Stimulated activated naive CD8-positive, alpha-beta T cell treated with anti-CD3 and anti-CD28 coated beads, Interleukin-15, Interleukin-2, amounts not matched to agents 100 ng/mL and 50 ng/mL, for 24 hours (primary cell): Measurements from ENCODE around the gene SF3A2.
"Not testable (repeated sequence)": the region's sequence is repeated elsewhere in the genome, so short reads cannot be mapped to it uniquely, and the experiment has no call there.

Experiments
- H3K27ac Mint-ChIP-seq: one replicate; pipeline ENCODE4 v1.8.0; 2021; ENCODE audit warnings: mild to moderate bottlenecking, mixed read lengths
- H3K27me3 Mint-ChIP-seq: one replicate; pipeline ENCODE4 v1.8.0; 2021; ENCODE audit warnings: mixed read lengths
- H3K36me3 Mint-ChIP-seq: one replicate; pipeline ENCODE4 v1.8.0; 2021; ENCODE audit warnings: low read depth, mixed read lengths
- H3K4me1 Mint-ChIP-seq: one replicate; pipeline ENCODE4 v1.8.0; 2021; ENCODE audit warnings: low read depth, mixed read lengths
- H3K4me3 Mint-ChIP-seq: one replicate; pipeline ENCODE4 v1.8.0; 2021; ENCODE audit warnings: mild to moderate bottlenecking, mixed read lengths
- H3K9me3 Mint-ChIP-seq: one replicate; pipeline ENCODE4 v1.8.0; 2021; ENCODE audit warnings: mixed read lengths

Gene SF3A2

DNA sequence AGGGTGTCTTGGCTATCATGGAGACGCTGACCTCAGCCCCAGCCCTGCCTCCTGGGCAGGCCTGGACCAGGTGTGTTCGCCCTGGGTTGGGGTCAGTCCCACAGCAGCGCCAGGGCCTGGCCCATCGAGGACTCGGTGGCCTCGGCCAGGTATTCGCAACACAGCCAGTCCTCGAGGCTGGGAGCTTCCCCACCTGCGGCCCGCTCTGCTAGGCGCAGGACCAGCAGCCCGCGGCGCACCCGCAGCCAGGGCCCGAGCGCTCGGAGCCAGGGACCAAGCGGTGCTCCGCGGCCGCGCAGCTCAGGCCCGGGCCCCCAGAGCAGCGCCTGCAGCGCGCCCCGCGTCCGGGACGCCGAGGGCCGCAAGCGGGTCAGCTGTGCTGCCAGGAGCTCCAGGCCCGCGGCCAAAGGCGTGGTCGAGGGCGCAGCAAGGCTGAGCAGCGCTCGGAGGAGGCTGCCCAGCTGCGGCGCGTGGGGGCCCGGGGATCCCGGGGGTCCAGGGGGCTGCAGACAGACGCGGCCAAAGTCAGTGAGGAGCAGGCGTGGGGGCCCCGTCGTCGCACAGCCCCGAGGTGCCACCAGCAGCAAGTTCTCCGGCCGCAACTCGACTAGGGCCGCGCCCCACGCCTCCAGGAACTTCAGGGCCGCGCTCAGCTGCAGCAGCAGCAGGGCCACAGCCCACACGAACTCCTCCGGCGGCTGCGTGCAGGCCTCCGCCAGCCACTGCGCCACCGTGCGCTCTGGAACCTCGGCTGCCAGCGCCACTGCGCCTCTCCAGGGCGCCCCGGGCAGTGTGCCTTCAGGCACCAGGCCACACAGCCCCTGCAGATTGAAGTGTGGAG lies 39.2 kb downstream of the SF3A2 start:
- peaks cover 30% of the 10 kb centered on the region for H3K4me1 Mint-ChIP-seq

DNA sequence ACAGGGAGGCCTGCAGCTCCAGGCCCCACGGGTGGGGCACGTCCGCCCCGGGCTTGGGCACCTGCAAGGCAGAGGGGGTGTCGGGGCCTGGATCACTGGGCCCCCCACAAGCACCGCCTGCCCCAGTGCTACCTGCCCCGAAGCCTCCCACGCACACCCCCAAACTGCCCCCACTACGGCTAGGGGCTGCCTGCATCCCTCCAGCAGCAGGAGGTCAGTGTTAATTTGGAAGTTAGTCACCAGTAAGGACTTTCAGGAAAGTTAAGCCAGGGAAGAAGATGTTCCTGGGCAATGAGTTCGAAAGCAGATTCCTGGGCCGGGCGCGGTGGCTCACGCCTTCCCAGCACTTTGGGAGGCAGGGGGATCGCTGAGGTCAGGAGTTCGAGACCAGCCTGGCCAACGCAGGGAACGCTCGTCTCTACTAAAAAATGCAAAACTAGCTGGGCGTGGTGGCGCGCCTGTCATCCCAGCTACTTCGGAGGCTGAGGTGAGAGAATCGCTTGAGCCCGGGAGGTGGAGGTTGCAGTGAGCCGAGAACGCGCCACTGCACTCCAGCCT lies 39.9 kb downstream of the SF3A2 start:
- Mint-ChIP-seq H3K4me1 (peaks cover 29% of the 10 kb centered on the region), H3K4me3 (no peak overlapping the region), H3K36me3 (peaks cover 30% of the 10 kb centered on the region), H3K27me3 (no peaks in the 10 kb centered on the region), H3K27ac (no peak overlapping the region), H3K9me3 (no peaks in the 10 kb centered on the region)

More for the DNA sequence above, 39.2 kb downstream of the SF3A2 start:
- Mint-ChIP-seq H3K36me3 (peaks cover 33% of the 10 kb centered on the region), H3K9me3 (no peaks in the 10 kb centered on the region), H3K4me3 (no peak overlapping the region), H3K27me3 (no peaks in the 10 kb centered on the region), H3K27ac (no peak overlapping the region)

DNA sequence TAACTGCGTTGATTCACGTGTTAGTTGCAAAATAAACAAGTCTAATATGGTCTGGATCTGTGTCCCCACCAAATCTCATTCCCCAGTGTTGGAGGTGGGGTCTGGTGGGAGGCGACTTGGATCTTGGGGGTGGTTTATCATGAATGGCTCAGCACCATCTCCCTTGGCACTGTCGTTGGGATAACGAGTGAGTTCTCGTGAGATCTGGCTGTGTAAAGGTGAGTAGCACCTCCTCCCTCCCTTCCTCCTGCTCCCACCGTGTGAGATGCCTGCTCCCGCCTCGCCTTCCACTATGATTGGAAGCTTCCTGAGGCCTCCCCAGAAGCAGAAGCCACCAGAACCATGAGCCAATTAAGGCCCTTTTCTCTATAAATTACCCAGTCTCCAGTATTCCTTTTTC lies 40.5 kb downstream of the SF3A2 start:
- H3K9me3 Mint-ChIP-seq, result no peaks in the 10 kb centered on the region
- peak overlapping the region; percentile 49 for H3K27ac Mint-ChIP-seq
- H3K4me1 Mint-ChIP-seq, result peaks cover 30% of the 10 kb centered on the region
- no peak overlapping the region for H3K4me3 Mint-ChIP-seq
- H3K36me3 Mint-ChIP-seq, result peaks cover 25% of the 10 kb centered on the region
- H3K27me3 Mint-ChIP-seq, result no peaks in the 10 kb centered on the region

DNA sequence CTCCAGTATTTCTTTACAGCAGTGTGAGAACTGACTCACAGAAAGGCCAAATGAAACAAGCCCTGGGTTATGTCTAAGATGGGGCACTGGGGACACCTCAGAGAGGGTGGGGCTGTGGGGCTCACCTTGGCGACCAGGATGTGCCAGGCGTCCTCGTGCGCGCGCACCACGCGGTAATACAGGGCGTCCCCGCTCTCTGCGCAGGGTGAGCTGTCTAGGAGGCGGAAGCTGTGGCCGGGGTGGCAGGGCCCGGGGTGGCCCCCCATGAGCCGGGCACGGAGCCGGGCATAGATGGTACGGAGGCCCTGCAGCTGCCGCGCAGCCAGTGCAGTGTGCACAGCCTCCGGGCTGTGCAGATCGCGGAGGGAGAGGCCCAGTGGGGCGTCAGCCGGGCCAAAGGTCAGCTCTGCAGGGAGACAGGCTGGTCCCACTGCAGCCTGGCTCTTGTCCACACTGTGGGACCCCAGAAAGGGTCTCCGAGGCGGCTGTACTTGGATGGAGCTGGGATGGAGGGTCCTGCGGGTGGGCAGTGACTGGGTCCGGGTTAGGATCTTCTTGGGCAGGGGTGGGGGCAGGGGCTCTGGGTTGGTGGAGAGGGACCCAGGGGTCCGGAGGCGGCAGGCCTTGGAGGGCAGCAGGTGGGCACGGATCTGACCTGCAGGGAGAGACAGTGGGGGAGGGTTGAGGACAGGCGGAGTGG lies 42.0 kb downstream of the SF3A2 start:
- H3K27me3 Mint-ChIP-seq, result no peaks in the 10 kb centered on the region
- peaks cover 29% of the 10 kb centered on the region for H3K4me1 Mint-ChIP-seq
- H3K36me3 Mint-ChIP-seq, result peaks cover 12% of the 10 kb centered on the region
- H3K9me3 Mint-ChIP-seq, result no peaks in the 10 kb centered on the region
- no peak overlapping the region for H3K27ac Mint-ChIP-seq
- no peak overlapping the region for H3K4me3 Mint-ChIP-seq

DNA sequence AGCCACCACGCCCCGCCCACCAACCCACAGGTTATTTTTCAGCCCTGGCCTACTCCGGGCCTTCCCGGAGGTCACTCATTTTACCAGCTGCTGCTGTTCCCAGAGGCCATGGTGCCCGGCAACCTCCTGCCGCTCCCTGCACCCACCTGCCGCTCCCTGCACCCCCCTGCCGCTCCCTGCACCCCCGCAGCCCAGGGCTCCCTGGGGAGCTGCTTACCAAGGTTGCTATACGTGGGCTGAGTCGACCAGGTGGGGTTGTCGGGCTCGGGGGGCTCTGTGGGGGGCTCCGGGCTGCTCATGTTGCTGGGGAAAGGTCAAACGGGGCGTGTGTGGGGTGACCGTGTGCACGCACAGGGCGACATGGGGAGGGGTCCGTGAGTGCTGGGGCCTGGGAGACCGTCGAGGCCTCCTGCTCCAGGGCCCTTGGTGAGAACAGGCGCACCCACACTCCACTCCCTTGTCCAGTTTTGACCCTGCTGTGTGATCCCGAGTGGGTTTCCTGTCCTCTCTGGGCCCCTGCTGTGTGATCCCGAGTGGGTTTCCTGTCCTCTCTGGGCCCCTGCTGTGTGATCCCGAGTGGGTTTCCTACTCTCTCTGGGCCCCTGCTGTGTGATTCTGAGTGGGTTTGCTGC lies 44.1 kb downstream of the SF3A2 start:
- peaks cover 17% of the 10 kb centered on the region for H3K4me1 Mint-ChIP-seq
- no peaks in the 10 kb centered on the region for H3K27me3 Mint-ChIP-seq
- no peaks in the 10 kb centered on the region for H3K36me3 Mint-ChIP-seq
- no peak overlapping the region for H3K4me3 Mint-ChIP-seq
- no peaks in the 10 kb centered on the region for H3K9me3 Mint-ChIP-seq
- no peak overlapping the region for H3K27ac Mint-ChIP-seq

DNA sequence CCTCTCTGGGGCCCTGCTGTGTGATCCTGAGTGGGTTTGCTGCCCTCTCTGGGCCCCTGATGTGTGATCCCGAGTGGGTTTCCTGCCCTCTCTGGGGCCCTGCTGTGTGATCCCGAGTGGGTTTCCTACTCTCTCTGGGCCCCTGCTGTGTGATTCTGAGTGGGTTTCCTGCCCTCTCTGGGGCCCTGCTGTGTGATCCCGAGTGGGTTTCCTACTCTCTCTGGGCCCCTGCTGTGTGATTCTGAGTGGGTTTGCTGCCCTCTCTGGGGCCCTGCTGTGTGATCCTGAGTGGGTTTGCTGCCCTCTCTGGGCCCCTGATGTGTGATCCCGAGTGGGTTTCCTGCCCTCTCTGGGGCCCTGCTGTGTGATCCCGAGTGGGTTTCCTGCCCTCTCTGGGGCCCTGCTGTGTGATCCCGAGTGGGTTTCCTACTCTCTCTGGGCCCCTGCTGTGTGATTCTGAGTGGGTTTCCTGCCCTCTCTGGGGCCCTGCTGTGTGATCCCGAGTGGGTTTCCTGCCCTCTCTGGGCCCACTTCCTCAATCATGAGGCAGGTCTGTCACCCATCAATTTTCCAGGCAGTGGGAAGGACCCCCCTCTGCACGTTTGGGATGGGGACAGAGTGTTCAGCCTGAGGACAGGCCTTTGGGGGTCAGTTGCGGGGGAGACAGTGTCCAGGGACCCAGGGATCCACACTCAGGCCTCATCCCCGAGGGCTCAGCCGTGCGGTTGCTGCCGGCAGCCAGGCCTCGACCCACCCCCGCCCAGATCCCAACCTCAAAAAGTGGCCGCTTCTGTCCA lies 44.8 kb downstream of the SF3A2 start:
- not testable (repeated sequence) for H3K9me3 Mint-ChIP-seq, H3K27me3 Mint-ChIP-seq, H3K27ac Mint-ChIP-seq, H3K36me3 Mint-ChIP-seq
- peaks cover 17% of the 10 kb centered on the region for H3K4me1 Mint-ChIP-seq
- peak overlapping the region; percentile 43 for H3K4me3 Mint-ChIP-seq

DNA sequence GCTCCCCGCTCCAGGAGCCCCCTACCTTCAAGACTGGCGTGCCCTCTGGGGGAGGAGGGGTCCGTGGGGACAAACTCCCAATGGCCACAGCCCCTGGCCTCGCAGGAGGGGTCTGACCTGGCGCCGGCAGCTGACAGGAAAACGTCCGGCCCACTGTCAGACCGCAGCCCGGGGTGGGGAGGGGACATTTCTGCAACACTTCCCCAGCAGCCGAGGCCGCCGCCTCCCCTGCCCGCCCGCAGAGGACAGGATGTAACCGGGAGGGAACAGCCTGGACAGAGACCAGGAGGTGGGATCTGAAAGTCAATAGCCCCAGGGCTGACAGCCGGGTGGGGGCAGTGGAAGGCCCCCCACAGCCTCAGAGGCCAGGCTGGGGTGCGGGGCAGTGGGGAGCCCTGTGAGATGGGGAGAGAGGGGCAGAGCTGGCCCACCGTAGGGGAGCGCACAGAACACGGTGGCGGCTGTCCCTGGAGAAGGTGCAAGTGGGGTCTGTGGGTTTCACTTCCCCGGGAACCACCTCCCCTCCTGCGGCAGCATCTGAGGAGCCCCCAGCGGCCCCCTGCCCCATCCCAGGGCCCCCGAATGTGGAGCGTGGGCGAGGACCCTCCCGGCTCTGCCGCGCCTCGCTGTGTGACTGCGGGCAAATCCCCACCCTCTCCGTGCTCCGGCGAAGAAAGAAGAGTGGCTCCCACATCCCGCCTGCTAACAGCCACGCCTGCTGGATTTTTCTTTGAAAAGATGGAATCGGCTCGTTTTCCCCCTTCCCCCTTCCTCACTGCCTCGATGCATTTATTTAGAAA lies 45.6 kb downstream of the SF3A2 start, which contains the start of gene PEAK3:
Gene PEAK3, minus strand, starts transcription at position 114 of the 800 bp plus-strand sequence. CDS start 1,244 bp downstream, outside the sequence.
- H3K36me3 Mint-ChIP-seq, result no peaks in the 10 kb centered on the region
- H3K4me3 Mint-ChIP-seq, result peak within 1 kb of the TSS; percentile 43
- H3K4me1 Mint-ChIP-seq, result peaks cover 17% of the 10 kb centered on the region
- no peaks in the 10 kb centered on the region for H3K9me3 Mint-ChIP-seq
- peak within 1 kb of the TSS; percentile 45 for H3K27ac Mint-ChIP-seq
- H3K27me3 Mint-ChIP-seq, result no peaks in the 10 kb centered on the region

DNA sequence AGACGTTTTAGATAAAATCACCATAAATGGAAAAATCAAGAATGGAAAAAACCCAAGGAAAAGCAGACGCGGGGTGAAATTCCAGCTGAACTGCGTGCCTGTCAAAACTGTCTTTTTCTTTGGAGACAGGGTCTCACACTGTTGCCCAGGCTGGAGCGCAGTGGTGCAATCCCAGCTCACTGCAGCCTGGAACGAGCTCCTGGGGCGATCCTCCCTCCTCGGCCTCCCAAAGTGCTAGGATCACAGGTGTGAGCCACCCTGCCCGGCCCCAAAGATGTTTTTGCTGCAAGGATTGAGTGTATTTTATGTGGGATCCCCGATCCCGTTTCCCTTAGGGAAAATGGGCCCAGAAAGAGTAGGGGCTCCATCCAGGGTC lies 46.2 kb downstream of the SF3A2 start:
- H3K27ac Mint-ChIP-seq, result peak overlapping the region; percentile 45

DNA sequence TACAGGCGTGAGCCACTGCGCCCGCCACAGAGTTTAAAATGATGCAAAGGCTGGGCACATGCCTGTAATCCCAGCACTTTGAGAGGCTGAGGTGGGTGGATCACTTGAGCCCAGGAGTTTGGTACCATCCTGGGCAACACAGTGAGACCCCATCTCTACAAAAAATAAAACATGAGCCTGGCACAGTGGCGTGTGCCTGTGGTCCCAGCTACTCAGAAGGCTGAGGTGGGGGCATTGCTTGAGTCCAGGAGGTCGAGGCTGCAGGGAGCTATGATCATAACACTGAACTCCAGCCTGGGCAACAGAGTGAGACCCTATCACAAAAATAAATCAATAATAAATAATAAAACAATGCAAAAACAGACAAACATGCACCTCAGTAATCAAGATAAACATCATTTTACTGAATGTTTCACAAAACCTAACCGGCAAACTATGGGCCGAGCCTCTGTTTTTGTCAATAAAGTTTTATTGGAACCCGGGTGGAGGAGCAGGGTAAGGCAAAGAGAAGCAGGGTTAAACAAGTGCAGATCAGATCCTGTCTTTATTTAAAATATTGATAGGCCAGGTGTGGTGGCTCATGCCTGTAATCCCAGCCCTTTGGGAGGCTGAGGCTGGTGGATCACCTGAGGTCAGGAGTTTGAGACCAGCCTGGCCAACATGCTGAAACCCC lies 47.3 kb downstream of the SF3A2 start:
- Mint-ChIP-seq H3K4me3 (no peak overlapping the region), H3K9me3 (no peaks in the 10 kb centered on the region), H3K27ac (no peak overlapping the region), H3K36me3 (no peaks in the 10 kb centered on the region), H3K27me3 (peaks cover 4% of the 10 kb centered on the region), H3K4me1 (peaks cover 28% of the 10 kb centered on the region)

More for the DNA sequence above, 46.2 kb downstream of the SF3A2 start:
- H3K4me1 Mint-ChIP-seq, result peaks cover 17% of the 10 kb centered on the region
- no peaks in the 10 kb centered on the region for H3K36me3 Mint-ChIP-seq
- H3K27me3 Mint-ChIP-seq, result no peaks in the 10 kb centered on the region
- H3K4me3 Mint-ChIP-seq, result no peak overlapping the region
- H3K9me3 Mint-ChIP-seq, result no peaks in the 10 kb centered on the region

DNA sequence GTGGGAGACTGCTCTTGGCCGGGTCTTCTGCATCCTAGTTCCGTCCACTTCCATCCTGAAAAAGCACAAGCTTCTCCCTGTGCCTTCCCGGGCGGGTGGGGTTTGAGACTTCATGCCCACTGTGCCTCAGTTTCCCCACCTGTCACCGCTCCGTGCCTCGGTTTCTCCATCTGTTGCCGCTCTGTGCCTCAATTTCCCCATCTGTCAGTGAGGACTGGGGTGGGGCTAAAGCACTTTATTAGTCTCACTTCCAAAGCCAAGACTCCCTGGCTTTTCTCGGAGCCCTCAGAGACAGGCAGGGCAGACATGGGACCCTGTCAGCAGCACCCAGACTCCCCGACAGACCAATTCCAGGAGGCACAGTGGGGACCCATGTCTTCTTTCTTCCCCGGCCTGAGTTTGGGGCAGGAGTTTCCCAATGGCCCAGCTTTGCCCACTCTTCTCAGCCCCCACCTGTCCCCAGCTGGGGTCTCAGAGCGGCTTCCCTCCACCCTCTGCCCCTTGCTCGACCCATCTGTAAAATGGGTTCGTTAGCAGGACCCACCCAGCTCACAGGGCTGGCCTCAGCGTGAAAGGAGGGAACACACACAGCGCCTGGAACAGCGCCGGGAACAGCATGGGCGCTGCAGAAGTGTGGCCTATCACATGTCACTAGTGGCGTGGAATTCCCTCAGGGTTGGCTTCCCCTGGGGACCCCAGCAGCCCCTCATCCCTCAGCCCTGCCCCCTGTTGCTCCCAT lies 49.9 kb downstream of the SF3A2 start:
- peaks cover 43% of the 10 kb centered on the region for H3K4me1 Mint-ChIP-seq
- no peaks in the 10 kb centered on the region for H3K9me3 Mint-ChIP-seq
- H3K27ac Mint-ChIP-seq, result no peak overlapping the region
- H3K36me3 Mint-ChIP-seq, result no peaks in the 10 kb centered on the region
- H3K27me3 Mint-ChIP-seq, result peaks cover 7% of the 10 kb centered on the region
- H3K4me3 Mint-ChIP-seq, result no peak overlapping the region

DNA sequence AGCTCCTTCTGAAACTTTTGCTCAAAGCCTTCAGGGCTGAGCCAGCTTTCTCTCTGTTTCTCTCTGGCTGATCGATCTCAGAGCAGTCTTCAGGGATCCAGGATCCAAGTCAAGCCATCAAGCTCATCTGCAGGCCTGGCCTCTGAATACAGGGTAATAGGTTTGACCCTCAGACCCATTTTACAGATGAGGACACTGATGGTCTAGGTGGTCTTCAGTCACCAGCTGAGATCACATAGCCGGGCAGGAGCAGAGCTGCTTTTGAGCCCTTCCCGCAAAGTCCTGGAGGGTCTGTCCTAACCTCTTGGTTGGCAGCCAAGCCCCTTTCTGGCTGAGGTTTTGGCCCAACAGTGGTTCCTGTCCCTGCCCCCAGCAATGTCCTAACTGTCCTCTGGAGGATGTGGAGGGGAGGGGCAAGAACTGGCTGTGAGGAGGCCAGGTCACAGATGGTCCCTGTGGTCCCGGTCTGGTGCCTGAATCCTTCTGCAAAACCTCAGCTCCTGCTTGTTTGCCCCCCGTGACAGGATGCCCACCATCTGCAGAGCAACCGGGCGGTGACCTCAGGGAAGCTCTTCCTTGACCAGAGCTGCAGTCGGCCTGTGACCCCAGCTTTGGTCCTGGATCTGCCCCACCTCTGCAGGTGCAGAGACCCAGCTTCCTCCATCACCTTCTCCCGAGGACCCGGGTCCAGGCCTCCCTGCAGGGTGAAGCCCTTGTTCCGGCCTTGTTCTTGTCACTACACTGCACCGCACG lies 51.1 kb downstream of the SF3A2 start:
- H3K27me3 Mint-ChIP-seq, result peaks cover 7% of the 10 kb centered on the region
- H3K27ac Mint-ChIP-seq, result no peak overlapping the region
- H3K4me3 Mint-ChIP-seq, result no peak overlapping the region
- H3K9me3 Mint-ChIP-seq, result no peaks in the 10 kb centered on the region
- peaks cover 33% of the 10 kb centered on the region for H3K4me1 Mint-ChIP-seq
- no peaks in the 10 kb centered on the region for H3K36me3 Mint-ChIP-seq

DNA sequence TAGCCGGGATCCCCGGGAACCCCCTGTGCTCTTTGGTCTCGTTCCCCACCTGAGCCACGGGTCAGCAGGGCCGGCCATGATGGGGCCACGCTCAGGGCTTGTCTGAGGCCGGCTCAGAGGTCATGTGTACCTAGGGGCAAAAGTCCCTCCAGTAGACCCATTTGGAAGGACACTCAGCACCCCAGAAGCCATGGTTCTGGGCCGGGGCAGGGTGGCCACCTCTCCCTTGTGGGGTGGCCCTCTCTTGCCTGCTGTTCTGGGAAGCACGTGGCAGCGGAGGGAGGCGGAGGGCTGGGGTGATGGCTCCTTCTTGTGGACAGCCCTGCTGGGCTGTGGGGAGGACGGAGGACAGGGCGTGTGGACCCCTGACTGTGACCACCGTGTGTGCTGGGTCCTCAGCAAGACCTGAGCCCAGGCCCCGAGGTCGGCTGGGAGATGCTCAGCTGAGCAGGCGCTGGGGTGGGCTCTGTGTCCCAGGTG lies 51.8 kb downstream of the SF3A2 start:
- H3K4me3 Mint-ChIP-seq, result peak overlapping the region; percentile 76
- H3K9me3 Mint-ChIP-seq, result no peaks in the 10 kb centered on the region
- peaks cover 31% of the 10 kb centered on the region for H3K4me1 Mint-ChIP-seq
- H3K27me3 Mint-ChIP-seq, result peaks cover 7% of the 10 kb centered on the region
- peak overlapping the region; percentile 61 for H3K27ac Mint-ChIP-seq
- no peaks in the 10 kb centered on the region for H3K36me3 Mint-ChIP-seq
